Mesodermal cell (in vitro differentiated cells): ENCODE results near the gene EML1.
A peak's percentile ranks its signal among the peaks of the same experiment; 100 is the strongest.

Experiments used
- H3K27ac ChIP-seq: 2 replicates; pipeline ENCODE4 v1.7.0; 2013; ENCODE audit warnings: mild to moderate bottlenecking, low read depth, low read length, moderate library complexity; ENCODE audit not compliant: severe bottlenecking
- H3K36me3 ChIP-seq: 2 replicates; pipeline ENCODE4 v1.7.1; 2013; ENCODE audit warnings: mild to moderate bottlenecking, low read length, moderate library complexity; ENCODE audit not compliant: control insufficient read depth, insufficient read depth
- H3K4me1 ChIP-seq: one replicate; pipeline ENCODE4 v1.7.1; 2013; ENCODE audit warnings: mild to moderate bottlenecking, low read length; ENCODE audit not compliant: insufficient read depth, control insufficient read depth, poor library complexity, severe bottlenecking
- H3K4me3 ChIP-seq: 2 replicates; pipeline ENCODE4 v1.7.0; 2013; ENCODE audit warnings: low read length, control low read depth, mild to moderate bottlenecking; ENCODE audit not compliant: insufficient read depth, poor library complexity, severe bottlenecking; ENCODE audit errors: extremely low read depth
- H3K9me3 ChIP-seq: 2 replicates; pipeline ENCODE4 v1.7.1; 2013; ENCODE audit warnings: mild to moderate bottlenecking, low read length, moderate library complexity; ENCODE audit not compliant: control insufficient read depth
- WGBS, 2 experiments: methylation state at CpG; one replicate each; pipeline ENCODE4 v1.1.5; 2013; ENCODE audit warnings: missing lambda C conversion rate in 2 of 2; ENCODE audit not compliant: insufficient coverage in 2 of 2; 5-methylcytosine and 5-hydroxymethylcytosine counted together

EML1 gene

DNA sequence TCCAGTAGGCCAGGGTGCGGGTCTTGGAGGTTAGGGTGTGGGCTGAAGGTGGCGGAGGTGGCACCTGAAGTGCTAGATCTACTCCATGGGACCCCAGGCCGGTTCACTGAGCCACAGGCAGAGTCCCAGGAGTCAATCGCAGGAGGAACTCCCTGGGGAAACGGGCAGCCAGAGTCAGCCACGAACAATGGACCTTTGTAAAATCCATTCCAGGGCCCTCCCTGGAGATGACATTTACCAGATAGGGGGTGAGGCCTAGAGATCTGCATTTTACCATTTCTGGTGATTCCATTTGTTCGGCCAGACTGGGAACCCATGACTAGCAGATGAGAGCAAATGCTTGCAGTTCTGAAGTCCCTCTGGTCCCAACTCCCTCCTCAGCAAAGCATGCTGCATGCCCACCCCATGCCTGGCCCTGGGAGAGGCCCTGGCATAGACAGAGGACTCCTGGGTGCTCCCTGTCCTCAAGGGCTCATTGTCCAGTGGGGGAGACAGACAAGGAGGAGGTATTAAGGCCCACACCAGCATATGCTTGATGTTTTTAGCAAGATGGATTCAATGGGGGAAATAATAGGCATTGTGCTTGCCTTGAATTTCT is 115.5 kb downstream of the EML1 start:
- Histone ChIP-seq H3K27ac (no peak overlapping the region), H3K4me3 (no peak overlapping the region), H3K36me3 (peaks cover 4% of the 10 kb centered on the region), H3K4me1 (peaks cover 29% of the 10 kb centered on the region), H3K9me3 (no peaks in the 10 kb centered on the region)
- 84 to 92% methylated on average over 7 of the region's 7 CpGs for WGBS, 2 experiments

DNA sequence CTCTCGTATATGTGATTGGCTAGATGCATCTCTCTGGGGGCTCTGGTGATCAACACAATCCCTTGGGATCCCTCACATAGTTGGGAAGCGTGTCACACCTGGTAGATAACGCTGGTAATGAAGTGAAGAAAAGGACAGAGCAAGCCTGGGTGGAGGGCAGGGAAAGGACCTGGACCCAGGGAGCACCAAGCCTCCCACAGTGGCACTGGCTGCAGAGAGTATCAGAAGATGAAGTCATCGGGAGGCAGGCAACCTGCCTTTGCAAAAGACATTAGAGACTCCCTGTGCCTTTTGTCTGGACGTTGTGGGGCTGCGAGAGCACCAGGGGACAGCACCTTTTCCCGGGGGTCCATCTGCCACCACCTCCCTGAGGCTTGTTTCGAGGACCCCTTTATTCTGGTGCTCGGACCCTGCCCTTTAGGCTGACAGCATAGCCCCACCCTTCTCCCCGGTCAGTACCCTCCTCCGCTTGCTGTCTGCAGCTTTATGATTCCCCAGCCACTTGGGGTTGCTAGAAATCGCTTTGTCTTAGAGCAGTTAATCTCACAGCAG is 116.4 kb downstream of the EML1 start:
- Histone ChIP-seq H3K27ac (no peak overlapping the region), H3K9me3 (no peaks in the 10 kb centered on the region), H3K36me3 (peaks cover 10% of the 10 kb centered on the region), H3K4me3 (no peak overlapping the region), H3K4me1 (peaks cover 29% of the 10 kb centered on the region)
- WGBS, 2 experiments, result 92 to 94% methylated on average over 9 to 12 of the region's 12 CpGs

DNA sequence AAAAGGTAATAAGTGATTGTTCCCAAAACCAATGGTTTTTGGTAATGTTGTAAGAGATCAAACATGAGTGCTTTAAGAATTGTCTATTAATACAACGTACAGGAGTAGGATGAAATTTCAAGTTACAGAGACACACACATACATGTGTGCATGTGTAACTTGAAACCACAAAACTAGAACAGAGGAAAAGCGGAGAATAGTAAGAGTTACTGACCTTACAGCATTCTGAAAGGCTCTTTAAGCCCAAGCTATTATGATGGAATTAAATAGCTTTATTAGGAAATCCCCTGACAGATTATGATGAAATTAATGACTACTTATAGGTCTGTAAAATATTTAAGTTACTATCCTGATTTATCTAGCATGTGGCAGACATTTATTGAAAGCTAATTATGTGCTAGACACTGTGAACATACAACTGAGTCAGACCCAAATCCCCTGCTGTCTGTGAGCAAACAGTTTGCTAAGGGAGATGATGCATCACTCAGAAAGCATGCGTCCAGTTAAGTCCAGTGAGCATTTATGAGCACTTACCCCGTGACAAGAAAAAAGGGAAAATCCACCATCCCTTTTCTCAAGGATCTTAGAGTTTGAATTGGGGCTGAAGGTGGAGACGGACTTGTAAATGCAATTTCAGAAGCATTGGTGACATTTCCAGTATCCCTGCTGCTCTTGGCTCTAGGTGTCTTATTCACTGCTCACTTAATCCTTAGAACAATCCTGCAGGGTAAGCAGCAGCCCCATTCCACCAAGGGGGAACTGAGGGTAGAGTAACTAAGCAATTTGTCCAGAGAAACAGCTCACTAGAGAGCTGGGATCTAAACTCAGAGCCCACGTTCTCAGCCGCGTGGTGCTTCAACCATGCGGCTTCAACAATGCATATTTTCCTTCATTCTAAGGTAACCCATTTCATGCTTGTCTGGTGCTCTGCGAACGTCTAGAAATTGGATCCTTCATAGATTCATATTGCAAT is 117.4 kb downstream of the EML1 start:
- 89 to 92% methylated on average over 7 to 8 of the region's 11 CpGs for WGBS, 2 experiments
- Histone ChIP-seq H3K4me1 (peaks cover 29% of the 10 kb centered on the region), H3K36me3 (peaks cover 6% of the 10 kb centered on the region), H3K27ac (peak overlapping the region; percentile 70), H3K4me3 (no peak overlapping the region), H3K9me3 (no peaks in the 10 kb centered on the region)

DNA sequence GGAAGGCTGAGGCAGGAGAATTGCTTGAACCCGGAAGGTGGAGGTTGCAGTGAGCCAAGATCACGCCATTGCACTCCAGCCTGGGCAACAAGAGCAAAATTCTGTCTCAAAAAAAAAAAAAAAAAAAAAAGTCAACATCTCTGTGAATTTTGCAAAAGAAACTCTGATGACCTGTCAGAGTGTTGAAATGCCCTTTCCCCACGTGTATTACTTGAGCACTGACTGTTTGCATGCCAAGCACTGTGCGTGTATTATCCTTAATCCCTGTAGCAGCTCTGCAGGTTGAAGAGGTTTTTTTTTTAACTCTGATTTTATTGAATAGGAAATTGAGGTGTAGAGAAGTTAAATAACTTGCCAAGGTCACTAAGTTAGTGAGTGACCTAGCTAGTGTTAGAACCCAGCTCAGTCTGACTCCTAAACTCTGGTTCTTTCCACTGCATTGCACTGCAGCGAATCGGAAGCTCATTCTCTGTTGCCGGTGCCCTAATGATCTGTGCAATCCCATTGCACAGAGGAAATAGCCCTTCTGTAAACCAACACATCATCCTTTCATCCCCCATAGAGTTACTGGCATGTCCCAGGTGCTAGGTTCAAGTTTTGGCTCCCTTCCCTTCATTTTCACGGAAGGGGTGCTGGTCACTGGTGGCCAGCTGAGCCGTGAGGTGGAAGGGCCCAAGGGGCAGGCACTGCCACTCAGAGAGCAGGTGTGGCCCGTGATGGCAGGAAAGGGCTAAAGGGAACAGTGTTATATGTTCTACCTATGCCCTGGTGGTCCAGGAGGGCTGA is 122.3 kb downstream of the EML1 start:
- no peaks in the 10 kb centered on the region for H3K9me3 ChIP-seq
- peaks cover 10% of the 10 kb centered on the region for H3K36me3 ChIP-seq
- no peak overlapping the region for H3K27ac ChIP-seq
- no peak overlapping the region for H3K4me3 ChIP-seq
- peaks cover 9% of the 10 kb centered on the region for H3K4me1 ChIP-seq
- 87 to 88% methylated on average over 8 to 9 of the region's 10 CpGs for WGBS, 2 experiments

DNA sequence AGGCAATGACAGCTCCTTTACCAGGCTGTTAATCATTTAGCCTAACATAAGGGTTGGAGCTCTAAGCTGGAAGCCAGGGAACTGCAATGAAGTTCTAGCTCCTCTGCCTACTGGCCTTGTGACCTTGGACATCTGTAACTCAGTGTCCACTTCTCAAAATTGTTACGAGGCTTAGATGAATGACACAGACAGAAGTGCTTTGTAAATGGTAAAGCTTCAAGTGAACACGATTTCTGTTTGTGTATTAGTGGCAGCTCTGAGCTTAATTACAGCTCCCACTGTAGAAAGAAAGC is 122.8 kb downstream of the EML1 start:
- WGBS, 2 experiments, result 83% methylated on average over 1 of the region's 2 CpGs; no CpG with 5 or more reads in 1 of the 2 experiments
- H3K36me3 ChIP-seq, result peaks cover 13% of the 10 kb centered on the region

DNA sequence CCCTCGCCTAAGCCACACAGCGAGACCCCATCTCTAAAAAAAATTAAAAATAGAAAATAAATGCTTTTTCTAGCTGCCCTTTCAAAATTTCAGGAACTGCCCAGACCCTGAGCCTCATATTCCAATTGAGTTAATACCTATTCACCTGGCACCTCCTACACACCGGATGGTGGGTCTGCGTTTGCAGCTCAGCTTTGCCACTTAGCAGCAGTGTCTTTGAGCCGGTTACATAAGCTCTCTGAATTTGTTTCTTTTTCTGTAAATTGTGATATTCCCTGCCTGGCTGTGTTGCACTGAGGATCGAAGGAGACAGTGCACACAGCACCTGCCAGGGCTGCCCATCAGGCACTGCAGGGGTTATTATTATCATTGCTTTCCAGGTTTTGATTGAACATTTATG is 125.6 kb downstream of the EML1 start:
- 70 to 87% methylated on average over 2 to 4 of the region's 6 CpGs for WGBS, 2 experiments

More for the DNA sequence above, 122.8 kb downstream of the EML1 start:
- Histone ChIP-seq H3K27ac (no peak overlapping the region), H3K4me3 (no peak overlapping the region), H3K4me1 (peaks cover 4% of the 10 kb centered on the region), H3K9me3 (no peaks in the 10 kb centered on the region)

DNA sequence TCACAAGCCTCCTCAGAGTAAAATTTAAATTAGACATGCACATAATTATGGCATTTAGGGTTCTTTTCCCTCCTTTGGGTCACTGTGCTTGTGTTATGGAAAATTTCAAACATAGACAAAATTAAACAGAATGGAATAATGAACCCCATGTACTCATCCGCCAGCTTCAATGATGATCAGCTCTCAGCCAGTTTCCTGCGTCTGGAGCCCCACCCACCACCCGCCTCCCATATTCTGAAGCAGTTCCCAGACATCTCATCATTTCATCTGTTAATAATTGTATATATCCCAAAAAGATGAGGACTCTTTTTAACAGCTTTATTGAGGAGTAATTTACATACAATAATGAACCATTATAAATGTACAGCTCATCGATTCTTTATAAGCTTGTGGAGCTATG is 128.2 kb downstream of the EML1 start:
- Histone ChIP-seq H3K4me3 (no peak overlapping the region), H3K27ac (no peak overlapping the region), H3K9me3 (no peaks in the 10 kb centered on the region), H3K4me1 (no peaks in the 10 kb centered on the region), H3K36me3 (peaks cover 10% of the 10 kb centered on the region)
- 100% methylated on average over 1 to 3 of the region's 4 CpGs for WGBS, 2 experiments

More for the DNA sequence above, 125.6 kb downstream of the EML1 start:
- Histone ChIP-seq H3K4me1 (no peaks in the 10 kb centered on the region), H3K4me3 (no peak overlapping the region), H3K36me3 (peaks cover 19% of the 10 kb centered on the region), H3K27ac (no peak overlapping the region), H3K9me3 (no peaks in the 10 kb centered on the region)

DNA sequence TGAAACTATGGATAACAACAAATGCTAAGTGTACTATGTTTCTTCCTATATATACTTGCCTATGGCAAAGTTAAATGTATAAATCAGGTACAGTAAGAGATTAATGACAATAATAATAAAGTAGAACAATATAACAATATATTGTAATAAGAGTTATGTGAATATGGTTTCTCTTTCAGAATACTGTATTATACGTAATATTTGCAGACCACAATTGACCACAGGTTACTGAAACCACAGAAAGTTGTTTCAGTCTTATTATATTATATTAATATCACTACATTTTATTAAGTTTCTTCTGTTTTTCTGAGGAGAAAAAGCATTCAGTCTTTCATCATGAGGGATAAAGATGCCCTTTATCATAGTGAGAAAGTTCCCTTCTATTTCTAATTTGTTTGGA is 131.2 kb downstream of the EML1 start:
- Histone ChIP-seq H3K4me1 (no peaks in the 10 kb centered on the region), H3K9me3 (no peaks in the 10 kb centered on the region), H3K27ac (no peak overlapping the region), H3K4me3 (no peak overlapping the region), H3K36me3 (peaks cover 10% of the 10 kb centered on the region)
- WGBS, 2 experiments, result no CpG with 5 or more reads among the region's 1 CpG

DNA sequence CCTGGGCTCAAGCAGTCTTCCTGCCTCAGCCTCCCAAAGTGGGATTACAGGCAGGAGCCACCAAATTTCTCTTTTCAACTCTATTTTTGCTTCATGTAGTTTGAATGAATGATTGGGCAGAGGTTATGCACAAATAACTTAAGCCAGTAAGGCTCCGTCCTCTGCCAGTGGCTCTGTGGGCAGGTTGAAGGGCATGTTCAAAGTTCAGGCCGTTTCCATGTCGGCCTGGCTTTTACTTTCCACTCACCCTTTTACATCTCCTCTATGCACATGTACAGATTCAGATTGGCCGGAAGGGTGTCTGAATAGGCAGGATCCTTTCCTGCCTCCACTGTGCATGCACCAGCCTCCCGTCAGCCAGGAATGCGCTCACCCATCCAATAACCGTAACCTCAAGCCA is 132.3 kb downstream of the EML1 start:
- H3K27ac ChIP-seq, result no peak overlapping the region
- H3K36me3 ChIP-seq, result peaks cover 10% of the 10 kb centered on the region
- WGBS, 2 experiments, result 97 to 100% methylated on average over 2 to 5 of the region's 7 CpGs
- H3K4me3 ChIP-seq, result no peak overlapping the region
- no peaks in the 10 kb centered on the region for H3K4me1 ChIP-seq
- no peaks in the 10 kb centered on the region for H3K9me3 ChIP-seq

DNA sequence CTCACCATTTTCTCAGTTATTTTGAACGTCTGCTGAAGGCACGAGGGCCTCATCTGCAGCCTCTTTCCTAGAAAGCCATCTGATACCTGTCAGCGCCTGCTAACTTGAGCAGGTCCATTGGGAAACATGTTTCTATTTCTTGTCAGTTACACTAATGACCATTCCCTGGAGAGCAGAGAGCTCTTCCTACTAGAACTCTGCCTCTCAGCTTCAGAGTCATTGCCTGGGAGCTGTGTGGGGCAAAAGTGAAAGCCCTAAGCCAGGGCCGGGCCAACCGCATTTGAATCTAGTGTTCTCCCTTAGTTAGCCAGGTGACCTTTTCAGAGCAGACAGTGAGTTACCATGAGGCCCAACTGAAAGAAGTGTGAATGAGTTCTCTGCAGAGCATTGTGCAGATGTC is 135.8 kb downstream of the EML1 start:
- WGBS, 2 experiments, result 88 to 94% methylated on average over 5 of the region's 5 CpGs
- H3K36me3 ChIP-seq, result no peaks in the 10 kb centered on the region
- no peaks in the 10 kb centered on the region for H3K4me1 ChIP-seq
- no peaks in the 10 kb centered on the region for H3K9me3 ChIP-seq
- no peak overlapping the region for H3K4me3 ChIP-seq
- H3K27ac ChIP-seq, result no peak overlapping the region
